ENCODE data around the gene MDH1.
"Not testable (repeated sequence)": the region's sequence is repeated elsewhere in the genome, so short reads cannot be mapped to it uniquely, and the experiment has no call there.

Gene MDH1

GRCh38 chr2:63619328-63619727 lies 30.6 kb downstream of the MDH1 start:
- H3K4me3 ChIP-seq (ENCODE audit: low read length): no peak overlapping the region
- H3K4me2 ChIP-seq (ENCODE audit: low read length): no peak overlapping the region
- no peak overlapping the region for H3K27ac ChIP-seq (ENCODE audit: low read length)
- H3K9me3 ChIP-seq (ENCODE audit: insufficient read depth, low read length): no peaks in the 10 kb centered on the region
- H3K36me3 ChIP-seq (replicated peaks; ENCODE audit: low read depth, low read length): no peaks in the 10 kb centered on the region
- no peak overlapping the region for H2AFZ ChIP-seq (ENCODE audit: low read depth, low read length)
- no peaks in the 10 kb centered on the region for H4K20me1 ChIP-seq (ENCODE audit: insufficient read depth, low read length)
- no peaks in the 10 kb centered on the region for H3K79me2 ChIP-seq (ENCODE audit: low read length)
- H3K4me1 ChIP-seq (ENCODE audit: low read length): peaks cover 10% of the 10 kb centered on the region
- no peak overlapping the region for H3K9ac ChIP-seq (ENCODE audit: low read length)
- H3K27me3 ChIP-seq (ENCODE audit: low read depth, low read length): no peaks in the 10 kb centered on the region
- TF ChIP-seq EZH2phosphoT487 (IDR thresholded peaks at IDR 0.05; ENCODE audit: low read depth) (no peak), CTCF (IDR thresholded peaks at IDR 0.05; ENCODE audit: low read depth, low read length) (no peak)

- no peak for TF ChIP-seq EZH2phosphoT487 (IDR thresholded peaks at IDR 0.05; ENCODE audit: low read depth)
- no peak for TF ChIP-seq CTCF (IDR thresholded peaks at IDR 0.05; ENCODE audit: low read depth, low read length)
- no peaks in the 10 kb centered on the region for H3K36me3 ChIP-seq (replicated peaks; ENCODE audit: low read depth, low read length)
Measured at GRCh38 chr2:63622751-63623150, 34.0 kb downstream of the MDH1 start.

GRCh38 chr2:63623763-63624162 lies 35.0 kb downstream of the MDH1 start:
- not testable (repeated sequence) for H3K4me3 ChIP-seq (ENCODE audit: low read length); H3K9ac ChIP-seq (ENCODE audit: low read length); H3K79me2 ChIP-seq (ENCODE audit: low read length); H4K20me1 ChIP-seq (ENCODE audit: insufficient read depth, low read length); H3K27ac ChIP-seq (ENCODE audit: low read length); H3K4me1 ChIP-seq (ENCODE audit: low read length); H2AFZ ChIP-seq (ENCODE audit: low read depth, low read length); H3K9me3 ChIP-seq (ENCODE audit: insufficient read depth, low read length); H3K27me3 ChIP-seq (ENCODE audit: low read depth, low read length); H3K36me3 ChIP-seq (replicated peaks; ENCODE audit: low read depth, low read length)
- 0 out of 2 replicates have a peak overlapping the region, but pooled peaks have one; percentile 20 for H3K4me2 ChIP-seq (ENCODE audit: low read length)

More at GRCh38 chr2:63622751-63623150, 34.0 kb downstream of the MDH1 start:
- no peaks in the 10 kb centered on the region for H3K9me3 ChIP-seq (ENCODE audit: insufficient read depth, low read length)
- H3K4me1 ChIP-seq (ENCODE audit: low read length): peaks cover 10% of the 10 kb centered on the region
- H3K9ac ChIP-seq (ENCODE audit: low read length): no peak overlapping the region
- H3K27me3 ChIP-seq (ENCODE audit: low read depth, low read length): no peaks in the 10 kb centered on the region
- no peaks in the 10 kb centered on the region for H3K79me2 ChIP-seq (ENCODE audit: low read length)
- no peak overlapping the region for H2AFZ ChIP-seq (ENCODE audit: low read depth, low read length)
- H3K4me2 ChIP-seq (ENCODE audit: low read length): no peak overlapping the region
- H3K4me3 ChIP-seq (ENCODE audit: low read length): no peak overlapping the region
- H4K20me1 ChIP-seq (ENCODE audit: insufficient read depth, low read length): no peaks in the 10 kb centered on the region
- no peak overlapping the region for H3K27ac ChIP-seq (ENCODE audit: low read length)

- no peak overlapping the region for H3K27ac ChIP-seq (ENCODE audit: low read length)
- H4K20me1 ChIP-seq (ENCODE audit: insufficient read depth, low read length): no peaks in the 10 kb centered on the region
- H3K4me3 ChIP-seq (ENCODE audit: low read length): no peak overlapping the region
- H3K9me3 ChIP-seq (ENCODE audit: insufficient read depth, low read length): peaks cover 5% of the 10 kb centered on the region; the same call in 1 of the 2 replicates
- H3K4me2 ChIP-seq (ENCODE audit: low read length): no peak overlapping the region
- H3K36me3 ChIP-seq (replicated peaks; ENCODE audit: low read depth, low read length): no peaks in the 10 kb centered on the region
- H3K4me1 ChIP-seq (ENCODE audit: low read length): peaks cover 10% of the 10 kb centered on the region
- no peak overlapping the region for H2AFZ ChIP-seq (ENCODE audit: low read depth, low read length)
- H3K79me2 ChIP-seq (ENCODE audit: low read length): no peaks in the 10 kb centered on the region
- no peaks in the 10 kb centered on the region for H3K27me3 ChIP-seq (ENCODE audit: low read depth, low read length)
- no peak for TF ChIP-seq EZH2phosphoT487 (IDR thresholded peaks at IDR 0.05; ENCODE audit: low read depth)
- no peak for TF ChIP-seq CTCF (IDR thresholded peaks at IDR 0.05; ENCODE audit: low read depth, low read length)
- no peak overlapping the region for H3K9ac ChIP-seq (ENCODE audit: low read length)
Measured at GRCh38 chr2:63627866-63628265, 39.1 kb downstream of the MDH1 start.
